Loucy (cell line): ENCODE measurements around the gene LARP4B.

Source experiments
- CTCF ChIP-seq: fragments of 200-600 bp; sonication (generic); conservative IDR thresholded peaks from 2 replicates; pipeline ENCODE4 v1.5.1; 2014; ENCODE audit warnings: mild to moderate bottlenecking, antibody characterized with exemption, low read length
- EZH2phosphoT487 ChIP-seq: fragments of 200-600 bp; IDR thresholded peaks from 2 replicates; pipeline ENCODE4 v1.6.1; 2018; ENCODE audit warnings: antibody characterized with exemption, mild to moderate bottlenecking, moderate library complexity, borderline replicate concordance

GRCh38 chr10:865257-865656, 66.2 kb downstream of the LARP4B start:
- TF ChIP-seq CTCF (peak; percentile 47), EZH2phosphoT487 (no peak)
